Endothelial cell (in vitro differentiated cells): ENCODE measurements around the gene CFAP74. TPM values are rescaled to one million over a fixed set of nuclear protein-coding genes. Genes with fewer than 3 reads are reported as not detected.

Source experiments
- DNase-seq: peaks from one replicate; pipeline ENCODE4 v3.0.0; 2021; ENCODE audit warnings: low spot score
- H3K27ac Mint-ChIP-seq: one replicate; pipeline ENCODE4 v1.8.0; 2021; ENCODE audit warnings: mixed read lengths, inconsistent platforms; ENCODE audit not compliant: unreplicated experiment
- H3K27me3 Mint-ChIP-seq: one replicate; pipeline ENCODE4 v1.8.0; 2021; ENCODE audit warnings: mild to moderate bottlenecking, moderate library complexity, mixed read lengths, inconsistent platforms; ENCODE audit not compliant: unreplicated experiment
- H3K36me3 Mint-ChIP-seq: one replicate; pipeline ENCODE4 v1.8.0; 2021; ENCODE audit warnings: mild to moderate bottlenecking, low read depth, mixed read lengths, inconsistent platforms; ENCODE audit not compliant: unreplicated experiment
- H3K4me1 Mint-ChIP-seq: one replicate; pipeline ENCODE4 v1.8.0; 2021; ENCODE audit warnings: mild to moderate bottlenecking, mixed read lengths, inconsistent platforms; ENCODE audit not compliant: unreplicated experiment
- H3K4me3 Mint-ChIP-seq: one replicate; pipeline ENCODE4 v1.8.0; 2021; ENCODE audit warnings: mild to moderate bottlenecking, mixed read lengths, inconsistent platforms; ENCODE audit not compliant: unreplicated experiment
- H3K9me3 Mint-ChIP-seq: one replicate; pipeline ENCODE4 v1.8.0; 2021; ENCODE audit warnings: mixed read lengths, inconsistent platforms; ENCODE audit not compliant: unreplicated experiment
- total RNA-seq: library from RNA; stranded (reverse); fragmentation: NEBNext Ultra II Directional; extraction: Animal tissue kit (Norgen Biotek cat#: 25700); gene quantifications from one replicate; pipeline ENCODE4 v1.2.1, GENCODE V29; 2021; ENCODE audit not compliant: unreplicated experiment
- TF ChIP-seq, protein P1 (sequence below): fragments of 200-600 bp; sonication (generic); IDR thresholded peaks from one replicate; pipeline ENCODE4 v1.5.0; 2021; ENCODE audit warnings: antibody characterized with exemption; ENCODE audit not compliant: unreplicated experiment

CFAP74 gene
- total RNA-seq, 1 donor from 2014 or later: not detected

GRCh38 chr1:1947493-1947892 lies 56.1 kb downstream of the CFAP74 start:
- TF ChIP-seq, protein P1, sequence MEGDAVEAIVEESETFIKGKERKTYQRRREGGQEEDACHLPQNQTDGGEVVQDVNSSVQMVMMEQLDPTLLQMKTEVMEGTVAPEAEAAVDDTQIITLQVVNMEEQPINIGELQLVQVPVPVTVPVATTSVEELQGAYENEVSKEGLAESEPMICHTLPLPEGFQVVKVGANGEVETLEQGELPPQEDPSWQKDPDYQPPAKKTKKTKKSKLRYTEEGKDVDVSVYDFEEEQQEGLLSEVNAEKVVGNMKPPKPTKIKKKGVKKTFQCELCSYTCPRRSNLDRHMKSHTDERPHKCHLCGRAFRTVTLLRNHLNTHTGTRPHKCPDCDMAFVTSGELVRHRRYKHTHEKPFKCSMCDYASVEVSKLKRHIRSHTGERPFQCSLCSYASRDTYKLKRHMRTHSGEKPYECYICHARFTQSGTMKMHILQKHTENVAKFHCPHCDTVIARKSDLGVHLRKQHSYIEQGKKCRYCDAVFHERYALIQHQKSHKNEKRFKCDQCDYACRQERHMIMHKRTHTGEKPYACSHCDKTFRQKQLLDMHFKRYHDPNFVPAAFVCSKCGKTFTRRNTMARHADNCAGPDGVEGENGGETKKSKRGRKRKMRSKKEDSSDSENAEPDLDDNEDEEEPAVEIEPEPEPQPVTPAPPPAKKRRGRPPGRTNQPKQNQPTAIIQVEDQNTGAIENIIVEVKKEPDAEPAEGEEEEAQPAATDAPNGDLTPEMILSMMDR: no peak
- Mint-ChIP-seq H3K36me3 (no peaks in the 10 kb centered on the region), H3K27ac (no peak overlapping the region), H3K9me3 (no peaks in the 10 kb centered on the region), H3K4me3 (no peak overlapping the region), H3K4me1 (no peaks in the 10 kb centered on the region), H3K27me3 (peaks cover 3% of the 10 kb centered on the region)
- no peak for DNase-seq

DNA sequence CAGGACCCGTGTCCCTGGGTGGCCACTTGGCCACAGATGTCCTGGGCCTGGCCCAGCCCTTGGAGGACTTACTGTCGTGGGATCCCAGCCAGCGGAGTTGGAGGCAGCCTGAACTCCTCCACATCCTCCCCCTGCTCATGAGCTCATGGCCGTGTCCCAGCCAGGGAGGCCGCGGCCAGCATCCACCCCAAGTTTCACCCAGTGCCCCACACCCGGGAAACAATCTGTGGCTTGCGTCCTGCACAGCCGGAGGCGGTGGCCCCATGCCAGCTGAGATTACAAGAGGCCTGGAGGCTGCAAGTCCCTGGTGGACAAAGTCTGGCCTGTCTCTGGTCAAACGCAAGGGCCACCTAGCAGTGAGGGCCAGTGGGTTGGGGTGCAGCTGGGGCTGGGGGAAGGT lies 57.0 kb downstream of the CFAP74 start:
- H3K9me3 Mint-ChIP-seq: no peaks in the 10 kb centered on the region
- H3K27me3 Mint-ChIP-seq: peaks cover 3% of the 10 kb centered on the region
- no peak overlapping the region for H3K27ac Mint-ChIP-seq
- DNase-seq: no peak
- TF ChIP-seq, protein P1: no peak
- H3K4me1 Mint-ChIP-seq: no peaks in the 10 kb centered on the region
- no peak overlapping the region for H3K4me3 Mint-ChIP-seq
- no peaks in the 10 kb centered on the region for H3K36me3 Mint-ChIP-seq

- H3K27ac Mint-ChIP-seq: no peak overlapping the region
- TF ChIP-seq, protein P1: no peak
- H3K9me3 Mint-ChIP-seq: no peaks in the 10 kb centered on the region
- DNase-seq: no peak
- H3K4me3 Mint-ChIP-seq: no peak overlapping the region
- peaks cover 3% of the 10 kb centered on the region for H3K27me3 Mint-ChIP-seq
- H3K36me3 Mint-ChIP-seq: no peaks in the 10 kb centered on the region
- H3K4me1 Mint-ChIP-seq: no peaks in the 10 kb centered on the region
Measured at GRCh38 chr1:1945782-1946393, 57.7 kb downstream of the CFAP74 start.

DNA sequence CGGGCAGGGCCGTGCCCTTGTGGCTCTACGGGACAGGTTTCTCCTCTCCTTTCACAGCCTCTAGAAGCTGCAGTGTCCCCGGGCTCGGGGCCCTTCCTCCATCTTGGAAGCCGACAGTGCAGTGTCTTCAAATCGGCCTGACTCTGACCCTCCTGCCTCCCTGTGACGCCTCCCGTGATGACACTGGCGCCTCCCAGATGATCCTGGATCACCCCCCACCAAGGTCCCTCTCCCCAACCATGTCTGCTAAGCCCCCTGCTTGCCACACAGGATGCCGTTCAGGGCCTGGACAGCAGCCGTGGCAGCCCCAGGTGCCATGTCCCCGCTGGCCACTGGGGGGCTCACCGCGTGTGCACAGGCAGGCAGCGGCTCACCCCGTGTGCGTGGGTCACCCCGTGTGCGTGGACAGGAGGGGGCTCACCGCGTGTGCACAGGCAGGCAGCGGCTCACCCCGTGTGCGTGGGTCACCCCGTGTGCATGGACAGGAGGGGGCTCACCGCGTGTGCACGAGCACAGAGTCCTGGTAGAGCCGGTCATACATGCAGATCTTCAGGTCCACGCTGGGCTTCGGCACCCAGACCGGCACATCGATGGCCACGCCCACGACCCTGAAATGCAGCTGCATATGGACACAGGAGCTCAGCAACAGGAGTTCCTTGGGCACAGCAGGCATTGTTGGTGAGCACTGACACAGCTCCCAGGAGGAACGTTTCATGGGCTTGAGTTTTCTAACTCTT lies 59.6 kb downstream of the CFAP74 start:
- no peak overlapping the region for H3K27ac Mint-ChIP-seq
- TF ChIP-seq, protein P1: peak; percentile 87

More for the DNA sequence above, 59.6 kb downstream of the CFAP74 start:
- Mint-ChIP-seq H3K4me3 (no peak overlapping the region), H3K4me1 (no peaks in the 10 kb centered on the region), H3K27me3 (peaks cover 3% of the 10 kb centered on the region), H3K9me3 (no peaks in the 10 kb centered on the region), H3K36me3 (no peaks in the 10 kb centered on the region)
- DNase-seq: peak; percentile 85
